GM19395 (cell line): ENCODE data around the gene QDPR.
"Not testable (repeated sequence)": the region's sequence is repeated elsewhere in the genome, so short reads cannot be mapped to it uniquely, and the experiment has no call there.

Source experiments
- ATAC-seq: cut with Tn5 transposase; IDR thresholded peaks from one replicate; pipeline ENCODE4 v1.9.1; 2021; ENCODE audit warnings: mild to moderate bottlenecking, moderate library complexity; ENCODE audit not compliant: unreplicated experiment

Gene QDPR

DNA sequence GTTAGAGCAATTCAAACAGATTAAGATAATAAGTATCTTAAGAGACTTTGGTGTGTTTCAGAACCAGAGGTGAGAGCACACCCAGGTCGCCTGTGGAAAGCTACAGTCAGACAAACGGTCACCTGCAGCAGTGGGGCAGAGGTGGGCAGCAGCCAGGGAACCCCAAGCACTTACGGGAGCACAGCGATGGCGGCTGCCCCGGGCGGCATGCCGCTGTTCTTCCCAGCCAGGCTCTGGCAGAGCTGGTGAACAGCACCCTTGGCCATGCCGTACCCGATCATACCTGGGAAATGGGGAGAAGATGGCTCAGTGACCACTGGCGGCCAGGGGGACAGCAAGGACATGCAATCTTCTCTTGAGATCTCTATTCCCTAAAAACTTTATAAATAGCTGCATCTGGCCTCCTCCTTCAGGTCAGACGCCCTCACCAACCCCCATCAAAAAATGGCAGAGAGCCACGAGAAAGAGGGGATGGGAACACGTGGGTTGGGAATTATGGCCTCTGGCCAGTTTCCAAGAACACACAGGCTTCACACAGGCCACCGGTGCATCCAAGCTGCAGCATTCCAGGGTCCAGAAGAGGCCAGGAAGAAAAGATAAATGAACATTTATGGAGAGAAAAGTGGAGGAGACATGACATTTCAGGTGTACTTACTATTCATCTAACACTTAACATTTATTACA, 19.7 kb downstream of the QDPR start:
- no peak for ATAC-seq

DNA sequence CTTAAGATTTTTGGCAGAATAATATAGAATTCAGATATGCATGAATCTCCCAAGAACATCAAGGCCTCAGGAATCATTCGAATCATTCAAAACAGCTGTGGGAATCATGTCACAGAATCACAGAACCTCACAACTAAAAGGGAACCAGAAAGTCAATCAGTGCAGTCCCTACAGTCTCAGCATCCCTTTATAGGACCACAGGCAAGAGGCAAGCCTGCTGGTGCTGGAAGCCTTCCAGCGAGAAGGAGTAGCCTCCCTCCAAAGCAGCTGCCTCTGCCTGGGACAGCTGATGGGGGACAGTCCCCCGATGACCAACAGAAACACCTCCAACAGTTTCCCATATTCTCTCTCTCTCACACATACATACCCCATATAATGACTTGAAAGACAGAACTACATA, 20.7 kb downstream of the QDPR start:
- no peak for ATAC-seq

DNA sequence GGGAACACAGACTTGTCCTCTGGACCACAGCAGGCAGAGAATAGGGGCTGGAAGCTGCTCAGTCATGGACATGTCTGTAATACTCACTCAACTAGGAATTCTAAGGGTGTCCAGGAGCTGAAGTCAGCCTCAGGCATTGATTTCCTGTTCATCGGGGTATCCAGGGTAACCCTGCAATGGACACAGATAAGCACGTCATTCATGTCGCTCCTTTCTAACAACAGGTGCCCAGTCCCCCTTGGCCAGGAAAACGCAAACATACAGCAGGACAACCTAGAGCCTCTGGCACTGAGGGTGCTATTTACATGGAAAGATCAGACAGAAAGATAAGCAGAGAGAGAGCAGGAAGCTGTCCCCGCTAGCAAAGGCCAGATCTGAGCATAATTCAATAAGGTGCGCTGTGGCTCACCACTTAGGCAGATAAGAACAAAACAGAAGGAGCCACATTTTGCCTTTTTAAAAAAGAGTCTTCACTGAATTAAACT, 21.3 kb downstream of the QDPR start:
- ATAC-seq: no peak

DNA sequence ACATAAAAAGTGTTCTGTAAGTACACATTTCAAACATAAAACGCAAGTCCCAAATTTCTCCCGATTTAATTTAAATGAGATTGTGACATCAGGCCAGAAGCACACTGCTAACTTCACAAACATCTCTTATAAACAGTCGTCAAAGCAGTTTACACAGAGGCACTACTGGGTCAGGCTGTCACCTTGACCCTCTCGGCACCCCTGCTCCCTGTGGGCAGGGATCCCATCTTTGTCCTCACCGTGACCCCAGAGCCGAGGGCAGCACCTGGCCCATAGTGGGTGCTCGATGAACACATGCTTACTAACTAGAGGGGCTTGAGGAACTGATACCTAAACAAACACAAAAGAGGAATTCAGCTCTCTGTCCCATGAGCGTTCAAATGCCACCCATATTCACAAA, 22.2 kb downstream of the QDPR start:
- no peak for ATAC-seq

DNA sequence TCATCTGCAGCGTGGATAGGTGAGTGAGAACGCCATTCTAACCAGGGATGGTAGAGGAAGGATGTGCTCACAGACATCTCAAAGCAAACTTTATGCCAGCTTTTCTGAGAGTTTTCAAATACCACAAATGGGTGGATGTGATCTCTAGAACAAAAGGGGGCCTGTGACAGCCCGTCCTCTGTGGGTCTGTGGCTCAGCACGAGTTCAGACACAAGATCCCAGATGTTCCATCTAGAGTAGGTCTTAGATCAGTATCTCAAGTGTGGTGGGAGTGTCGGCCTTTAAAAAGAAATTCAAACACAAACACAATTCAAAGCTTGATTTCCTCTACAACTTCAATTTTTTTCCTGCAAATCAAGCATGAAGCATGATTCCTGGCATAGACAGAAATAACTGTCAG, 22.8 kb downstream of the QDPR start:
- no peak for ATAC-seq

DNA sequence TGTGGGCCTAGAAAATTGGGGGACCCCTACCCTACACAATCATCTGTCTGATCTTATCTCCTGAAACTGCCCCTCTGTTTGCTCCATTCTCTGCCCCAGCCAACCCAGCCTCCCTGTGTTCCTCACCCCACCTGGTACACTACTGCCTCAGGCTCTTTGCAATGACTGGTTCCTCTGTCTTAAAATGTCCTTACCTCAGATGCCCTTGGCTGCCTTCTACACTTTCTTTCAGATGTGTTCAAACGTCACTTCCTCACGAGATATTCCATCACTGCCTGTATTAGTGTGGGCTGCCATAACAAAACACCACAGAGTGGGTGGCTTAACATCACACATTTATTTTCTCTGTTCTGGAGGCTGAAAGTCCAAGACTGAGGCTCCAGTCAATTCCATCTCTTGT, 29.2 kb downstream of the QDPR start:
- no peak for ATAC-seq

DNA sequence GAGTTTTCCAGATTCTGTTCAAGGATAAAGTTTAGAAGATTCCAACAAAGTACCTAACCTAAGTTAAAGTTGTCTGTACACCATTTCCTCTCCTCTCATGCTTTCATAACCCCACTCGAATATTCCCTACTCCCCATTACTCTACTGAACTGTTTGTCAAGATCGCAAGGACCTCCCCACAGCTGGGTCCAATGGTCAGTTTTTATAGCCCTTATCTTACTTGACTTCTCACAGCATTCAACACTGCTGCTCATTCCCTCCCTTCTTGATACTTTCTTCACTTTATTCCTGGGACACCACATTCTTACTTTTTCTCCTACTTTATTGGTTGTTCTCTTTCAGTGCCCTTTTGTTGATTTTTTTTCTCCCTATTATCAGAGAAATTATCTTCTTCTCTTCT, 30.9 kb downstream of the QDPR start:
- ATAC-seq: no peak

DNA sequence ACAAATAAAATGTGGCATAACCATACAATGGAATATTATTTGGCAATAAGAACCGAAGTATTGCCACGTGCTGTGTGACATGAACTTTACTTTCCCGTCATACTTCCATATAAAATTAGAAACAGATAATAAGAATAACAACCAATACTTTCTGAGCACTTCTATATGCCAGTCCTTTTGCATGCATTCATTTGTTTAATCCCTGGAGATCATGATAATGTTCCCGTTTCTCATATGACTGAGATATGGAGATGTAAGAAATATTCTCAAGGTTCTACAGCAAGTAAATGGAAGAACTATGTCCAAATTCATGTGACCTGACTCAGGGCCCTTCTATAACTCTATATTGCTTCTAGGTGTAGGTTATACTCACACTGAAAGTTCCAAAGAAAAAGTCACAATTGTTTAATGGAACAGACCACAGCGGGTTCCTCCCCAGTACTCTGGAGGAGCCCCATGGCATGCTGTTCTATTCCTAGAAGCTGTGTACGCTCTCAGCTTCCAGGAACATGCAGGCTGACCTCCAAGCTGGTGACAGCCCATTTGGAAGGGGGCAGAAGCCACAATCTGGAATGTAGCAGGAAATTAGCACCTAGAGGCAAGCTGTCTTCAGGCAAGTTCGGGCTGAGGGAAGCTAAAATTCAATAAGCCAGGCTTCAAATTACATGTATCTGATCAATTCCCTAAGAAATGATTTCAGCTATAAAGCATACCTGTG, 31.5 kb downstream of the QDPR start:
- no peak for ATAC-seq

DNA sequence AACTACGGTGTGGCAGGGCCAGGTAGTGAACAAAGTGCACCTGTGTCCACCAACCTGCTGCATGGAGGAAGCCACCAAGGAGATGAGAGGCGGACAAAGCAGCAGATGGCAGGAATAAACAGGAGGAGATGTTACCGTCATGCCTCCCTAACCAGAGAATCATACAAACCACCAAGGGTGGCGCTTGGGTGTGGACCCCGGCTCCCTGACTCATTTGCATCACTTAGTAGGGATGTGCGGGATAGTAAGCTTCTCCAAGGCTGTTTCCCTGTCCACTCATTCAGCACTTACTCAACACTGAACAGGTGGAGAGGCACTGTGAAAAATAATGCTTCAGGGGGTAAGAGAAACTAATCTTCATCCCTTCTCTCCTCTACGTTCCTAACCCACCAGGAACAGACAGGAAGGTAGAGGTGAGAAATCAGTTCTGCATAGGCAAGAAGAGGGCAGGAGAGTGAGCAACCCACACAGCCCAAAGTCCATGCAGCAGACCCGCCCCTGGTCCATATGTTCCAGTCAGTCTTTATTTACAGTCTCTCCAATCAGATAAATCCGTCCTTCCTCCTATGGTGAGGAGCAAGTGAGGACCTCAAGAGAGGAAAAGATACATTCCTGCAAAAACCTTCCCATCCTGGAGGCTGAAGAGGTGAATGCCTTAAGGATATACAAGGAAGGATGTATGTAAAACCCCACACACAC, 34.0 kb downstream of the QDPR start:
- no peak for ATAC-seq

DNA sequence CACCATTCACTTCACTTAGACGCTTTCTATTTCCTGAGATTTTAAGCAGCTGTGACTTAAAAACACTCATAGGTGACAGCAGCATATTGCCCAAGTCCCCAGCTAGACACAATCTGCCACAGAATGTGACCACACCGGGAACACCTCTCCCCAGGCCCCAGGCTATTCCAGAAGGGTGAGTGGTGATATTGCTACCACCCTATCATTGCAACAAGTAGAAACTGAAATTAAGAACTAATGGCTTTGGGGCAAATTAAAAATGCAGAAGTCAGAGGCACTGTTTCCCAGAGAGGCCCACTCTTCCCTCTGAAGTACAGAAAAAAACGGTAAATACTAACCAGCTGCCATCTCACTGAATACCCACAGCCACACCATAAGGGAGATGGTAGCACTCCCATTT, 35.0 kb downstream of the QDPR start:
- ATAC-seq: no peak

DNA sequence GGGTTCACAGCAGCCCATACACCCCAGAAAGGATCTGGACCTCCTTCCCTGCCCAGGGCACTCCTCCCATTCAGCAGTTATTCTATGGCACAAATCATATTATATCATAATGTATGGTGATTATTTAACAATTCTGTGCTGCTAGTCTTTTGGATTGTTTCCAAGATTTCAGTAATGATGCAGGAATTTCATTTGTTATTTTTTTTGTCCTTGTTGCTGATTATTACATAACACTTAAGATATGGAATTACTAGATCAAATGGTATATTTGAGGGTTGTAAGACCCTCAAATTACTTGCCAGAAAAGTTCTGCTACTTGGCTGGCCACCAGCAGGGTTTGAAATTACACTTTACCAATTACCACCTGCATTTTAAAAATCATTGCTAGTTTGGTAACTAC, 36.4 kb downstream of the QDPR start:
- ATAC-seq: no peak

DNA sequence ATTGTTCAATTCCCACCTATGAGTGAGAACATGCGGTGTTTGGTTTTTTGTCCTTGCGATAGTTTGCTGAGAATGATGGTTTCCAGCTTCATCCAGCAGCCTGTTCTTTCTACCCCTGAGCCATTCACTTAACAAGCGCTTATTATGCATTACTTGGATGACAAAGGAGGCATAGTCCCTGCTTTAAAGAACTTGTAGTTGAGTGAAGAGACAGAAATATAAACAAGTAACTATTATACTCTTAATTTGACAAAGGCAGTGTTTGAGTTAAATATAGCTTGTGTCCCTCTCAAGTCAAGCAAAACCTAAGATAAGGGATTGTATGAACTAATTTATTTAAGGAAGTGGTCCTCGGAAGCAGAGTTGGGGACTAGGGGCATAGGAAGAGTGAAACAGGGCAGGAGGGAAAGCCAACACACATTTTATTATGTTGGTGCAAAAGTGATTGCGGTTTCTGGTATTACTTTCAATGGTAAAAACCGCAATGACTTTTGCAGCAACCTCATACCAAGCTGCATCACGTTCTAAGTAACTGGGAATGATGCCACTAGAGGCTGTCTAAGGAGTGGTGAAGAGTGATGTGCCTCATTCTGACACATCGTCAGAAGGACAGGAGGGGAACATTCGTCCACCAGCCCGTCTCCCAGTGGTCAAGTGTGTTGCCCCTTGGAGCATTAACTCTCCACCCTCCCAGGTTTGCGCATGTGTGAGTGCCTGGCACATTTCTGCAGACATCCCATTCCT, 41.8 kb downstream of the QDPR start:
- ATAC-seq: no peak

DNA sequence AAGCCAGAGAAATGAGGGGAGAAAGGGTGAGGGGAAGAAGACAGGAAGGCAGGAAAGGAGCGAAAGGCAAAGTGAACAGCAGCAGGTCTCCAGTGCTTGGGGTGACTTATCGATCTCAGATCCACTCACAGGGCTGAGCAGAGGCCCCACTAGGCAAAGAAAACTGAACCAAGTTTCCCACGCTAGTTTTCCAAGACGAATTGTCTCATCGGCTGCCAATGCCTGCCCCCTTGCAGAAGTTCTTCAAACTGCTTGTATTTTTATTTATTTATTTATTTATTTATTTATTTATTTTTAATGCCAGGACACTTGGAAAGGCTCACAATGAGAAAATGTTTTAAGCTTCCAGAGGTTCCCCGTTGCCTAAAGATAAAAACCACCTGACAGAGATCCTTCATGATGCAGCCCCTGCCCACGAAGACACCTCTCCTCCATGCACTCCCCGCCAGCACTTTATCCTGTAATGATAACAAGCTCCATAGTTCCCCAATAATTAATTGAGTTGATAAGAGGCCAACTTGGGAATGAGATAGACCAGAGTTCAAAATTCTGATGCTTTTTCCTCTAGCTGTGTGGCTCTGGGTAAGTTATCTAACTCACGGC, 43.2 kb downstream of the QDPR start:
- no peak for ATAC-seq

DNA sequence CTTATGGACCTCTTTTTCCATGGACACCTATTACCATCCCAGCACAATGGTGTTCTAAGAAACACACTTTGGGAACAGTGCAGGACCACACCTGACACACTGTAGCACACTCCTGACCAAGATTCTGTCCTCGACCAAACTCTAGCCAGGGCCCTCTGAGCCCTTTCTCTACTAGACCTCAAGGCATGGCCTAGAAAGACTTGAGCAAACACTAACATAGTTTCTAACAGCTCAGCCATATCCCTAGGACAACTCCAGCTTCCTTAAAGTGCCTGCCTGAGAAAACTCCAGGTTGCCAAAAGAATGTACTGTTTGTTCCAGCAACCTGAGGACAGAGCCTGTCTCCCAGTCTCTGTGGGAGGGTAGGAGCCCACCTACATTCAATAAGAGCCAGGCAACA, 48.3 kb downstream of the QDPR start:
- ATAC-seq: no peak

DNA sequence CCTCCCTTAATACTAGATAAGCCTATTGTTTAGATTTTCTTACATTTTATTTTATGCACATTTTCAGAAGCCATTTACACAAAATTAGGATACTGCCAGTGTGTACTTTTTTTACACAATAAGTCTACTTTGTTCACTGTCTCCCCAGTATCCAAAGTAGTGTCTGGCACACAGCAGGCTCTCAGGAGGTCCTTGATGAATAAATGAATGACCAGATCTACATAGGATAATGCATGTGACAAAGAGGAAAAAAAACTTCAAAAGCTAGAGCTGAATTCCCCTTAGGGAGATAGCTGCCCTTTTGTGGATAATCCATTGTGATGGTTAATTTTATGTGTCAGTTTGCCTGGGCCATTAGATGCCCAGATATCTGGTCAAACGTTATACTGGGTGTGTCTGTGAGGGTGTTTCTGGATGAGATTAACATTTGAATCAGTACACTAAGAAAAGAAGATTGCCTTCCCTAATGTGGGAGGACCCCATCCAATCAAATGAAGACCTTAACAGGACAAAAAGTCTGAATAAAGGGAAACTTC, 61.6 kb downstream of the QDPR start:
- no peak for ATAC-seq

DNA sequence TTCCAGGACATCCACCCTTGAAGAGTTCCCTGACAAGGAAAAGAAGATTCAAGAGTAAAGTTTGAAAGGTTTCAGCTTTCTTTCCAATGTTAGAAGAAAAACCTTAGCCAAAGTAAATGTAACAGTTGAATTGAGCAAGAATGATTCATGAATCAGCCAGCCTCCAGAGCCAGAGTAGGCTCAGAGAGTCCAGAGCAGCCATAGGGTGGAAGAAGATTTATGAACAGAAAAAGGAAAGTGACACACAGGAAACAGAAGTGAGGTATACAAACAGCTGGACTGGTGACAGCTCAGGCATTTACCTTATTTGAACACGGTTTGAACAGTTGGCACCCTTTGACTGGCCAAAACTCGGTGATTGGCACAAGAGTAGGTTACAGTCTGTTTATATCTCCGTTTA, 63.2 kb downstream of the QDPR start:
- no peak for ATAC-seq

DNA sequence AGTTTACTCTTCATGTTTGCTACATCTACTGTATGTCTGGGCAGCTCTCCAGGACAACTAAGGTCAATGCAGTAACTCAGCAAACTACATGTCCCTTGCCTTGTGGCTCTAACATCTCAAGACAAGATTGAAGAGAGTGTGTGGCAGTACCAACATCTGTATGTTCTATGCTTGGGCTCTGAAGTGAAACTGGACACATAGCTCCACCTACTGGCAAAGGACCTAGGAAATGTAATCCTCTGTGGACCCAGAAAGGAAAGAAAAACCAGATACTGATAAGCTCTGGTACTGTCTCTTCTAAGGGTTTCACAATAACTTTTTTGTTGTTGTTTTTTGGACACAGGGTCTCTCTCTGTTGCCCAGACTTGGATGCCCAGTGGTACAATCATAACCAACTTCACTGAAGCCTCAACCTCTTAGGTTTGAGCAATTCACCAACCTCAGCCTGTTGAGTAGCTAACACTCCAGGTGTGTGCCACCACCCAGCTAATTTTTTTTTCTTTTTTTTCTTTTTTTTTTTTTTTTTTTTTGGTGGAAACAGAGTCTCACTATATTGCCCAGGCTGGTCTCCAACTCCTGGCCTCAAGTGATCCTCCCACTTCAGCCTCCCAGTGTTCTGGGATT, 64.1 kb downstream of the QDPR start:
- ATAC-seq: peak; percentile 94

DNA sequence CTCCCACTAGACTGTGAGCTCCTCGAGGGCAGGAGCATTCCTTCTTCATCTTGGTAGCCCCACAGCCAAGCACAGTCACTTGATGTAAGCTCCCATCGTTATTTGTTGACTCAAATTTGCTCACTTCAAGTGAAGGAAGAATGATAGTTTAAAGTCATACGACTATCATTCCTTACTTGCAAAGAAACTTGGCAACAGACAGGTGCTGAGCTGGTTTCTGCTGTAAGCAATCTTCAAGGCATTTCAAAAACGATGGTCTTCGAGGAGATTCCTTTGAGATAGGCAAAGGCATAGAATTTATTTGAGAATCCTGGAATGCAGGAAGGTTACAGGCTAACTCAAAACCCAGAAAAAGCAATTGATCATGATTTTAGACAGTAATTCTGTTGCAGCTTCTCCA, 64.8 kb downstream of the QDPR start:
- no peak for ATAC-seq

DNA sequence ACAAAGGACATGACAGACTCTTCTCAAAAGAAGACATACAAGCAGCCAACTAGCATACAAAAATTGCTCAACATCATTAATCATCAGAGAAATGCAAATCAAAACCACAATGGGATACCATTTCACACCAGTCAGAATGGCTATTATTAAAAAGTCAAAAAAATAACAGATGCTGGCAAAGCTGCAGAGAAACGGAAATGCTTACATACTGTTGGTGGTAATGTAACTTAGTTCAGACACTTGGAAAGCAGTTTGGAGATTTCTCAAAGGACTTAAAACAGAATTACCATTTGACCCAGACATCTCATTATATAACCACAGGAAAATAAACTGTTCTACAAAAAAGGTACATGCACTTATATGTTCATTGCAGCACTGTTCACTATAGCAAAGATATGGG, 69.4 kb downstream of the QDPR start:
- not testable (repeated sequence) for ATAC-seq

DNA sequence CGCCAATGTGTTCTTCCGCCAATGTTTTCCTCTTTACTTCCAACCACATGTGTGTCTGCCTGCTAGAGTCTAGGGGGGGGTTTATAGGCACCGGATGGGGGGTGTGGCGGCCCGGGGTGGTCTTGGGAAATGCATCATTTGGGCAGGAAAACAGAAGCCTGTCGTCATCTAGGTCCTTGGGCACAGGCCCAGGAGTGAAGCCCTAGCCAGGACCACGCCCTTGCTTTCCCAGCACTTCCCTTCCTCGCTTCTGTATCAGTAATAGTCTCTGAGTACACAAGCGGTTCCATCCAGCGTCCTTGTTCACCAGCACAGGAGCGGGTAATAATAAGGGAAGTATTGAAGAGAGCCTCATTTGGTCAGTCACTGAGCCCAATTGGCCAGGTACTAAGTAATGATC, 74.5 kb downstream of the QDPR start:
- no peak for ATAC-seq
